Nephron progenitor cell (in vitro differentiated cells): ENCODE results near the gene FBRSL1.

ENCODE experiments used
- DNase-seq: peaks from one replicate; pipeline ENCODE4 v3.0.0; 2021
- H3K27ac Mint-ChIP-seq: 2 replicates; pipeline ENCODE4 v1.8.0; 2021; ENCODE audit warnings: mild to moderate bottlenecking, moderate library complexity, mixed read lengths
- H3K27me3 Mint-ChIP-seq: 2 replicates; pipeline ENCODE4 v1.8.0; 2021; ENCODE audit warnings: mild to moderate bottlenecking, low read depth, mixed read lengths; ENCODE audit not compliant: poor library complexity
- H3K36me3 Mint-ChIP-seq: 2 replicates; pipeline ENCODE4 v1.8.0; 2021; ENCODE audit warnings: low read depth, mixed read lengths
- H3K4me1 Mint-ChIP-seq: 2 replicates; pipeline ENCODE4 v1.8.0; 2021; ENCODE audit warnings: mixed read lengths
- H3K4me3 Mint-ChIP-seq: 2 replicates; pipeline ENCODE4 v1.8.0; 2021; ENCODE audit warnings: mild to moderate bottlenecking, moderate library complexity, mixed read lengths
- H3K9me3 Mint-ChIP-seq: 2 replicates; pipeline ENCODE4 v1.8.0; 2021; ENCODE audit warnings: mild to moderate bottlenecking, moderate library complexity, mixed read lengths
- CTCF ChIP-seq: fragments of 200-600 bp; sonication (generic); IDR thresholded peaks from 2 replicates; pipeline ENCODE4 v1.5.0; 2021; ENCODE audit warnings: antibody characterized with exemption

FBRSL1 gene

DNA sequence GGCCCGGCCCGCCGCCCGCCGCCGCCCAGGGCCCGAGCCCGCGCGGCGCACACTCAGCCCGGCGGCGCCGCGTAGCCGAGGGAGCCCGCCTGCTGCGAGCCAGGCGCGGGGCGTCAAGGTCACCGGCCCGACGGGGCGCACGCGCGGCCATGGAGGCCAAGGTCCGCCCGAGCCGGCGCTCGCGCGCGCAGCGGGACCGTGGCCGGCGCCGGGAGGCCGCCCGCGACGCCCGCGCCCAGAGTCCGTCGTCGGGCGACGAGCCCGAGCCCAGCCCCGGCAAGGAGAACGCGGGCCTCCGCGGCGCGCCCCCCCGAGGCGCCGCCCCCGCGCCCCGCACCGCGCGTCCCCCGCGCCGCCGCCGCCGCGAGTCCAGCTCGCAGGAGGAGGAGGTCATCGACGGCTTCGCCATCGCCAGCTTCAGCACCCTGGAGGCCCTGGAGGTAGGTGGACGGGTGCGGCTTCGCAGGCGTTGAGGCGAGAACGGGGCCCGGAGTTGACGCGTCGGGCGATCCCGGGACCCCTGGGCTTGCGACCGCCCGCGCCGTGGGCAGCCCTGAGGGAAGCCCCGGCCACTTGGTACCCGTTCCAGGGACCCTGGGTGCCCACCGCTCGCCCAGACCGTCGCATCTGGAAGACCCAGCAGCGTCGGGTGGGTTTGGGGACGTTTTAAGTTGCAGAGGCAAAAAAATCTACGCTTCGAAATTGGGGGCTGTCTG lies 629 bp downstream of the FBRSL1 start:
- DNase-seq: peak; percentile 49
- H3K9me3 Mint-ChIP-seq: no peaks in the 10 kb centered on the region
- H3K27ac Mint-ChIP-seq: no peak overlapping the region
- H3K4me3 Mint-ChIP-seq: peak overlapping the region; percentile 82
- peaks cover 34% of the 10 kb centered on the region for H3K27me3 Mint-ChIP-seq
- H3K36me3 Mint-ChIP-seq: no peaks in the 10 kb centered on the region
- peaks cover 53% of the 10 kb centered on the region for H3K4me1 Mint-ChIP-seq
- TF ChIP-seq CTCF: no peak

DNA sequence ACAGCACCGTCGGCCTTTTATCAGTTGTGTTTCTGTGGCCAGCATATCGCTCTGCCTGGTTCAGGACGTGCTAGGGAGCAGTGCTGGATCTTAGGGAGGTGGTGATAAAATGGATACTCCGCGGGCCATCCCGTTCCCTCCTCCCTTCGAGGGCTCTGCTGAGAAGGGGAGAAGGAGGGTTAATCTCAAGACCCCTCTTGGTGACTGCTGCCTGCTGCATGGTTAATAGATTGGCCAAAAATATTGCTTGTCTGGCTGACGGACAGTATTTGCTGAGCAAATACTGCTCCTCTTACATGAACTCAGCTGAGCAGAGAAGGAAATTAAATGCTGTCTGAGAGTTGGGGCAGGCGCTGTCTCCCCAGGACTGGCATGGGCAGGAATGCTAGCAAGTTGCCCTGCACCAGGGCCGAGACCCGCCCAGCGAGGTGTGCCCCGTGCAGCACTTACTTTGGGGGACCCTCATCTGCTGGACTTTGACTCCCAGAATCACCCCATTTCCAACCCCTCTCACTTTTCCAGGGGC lies 1.2 kb downstream of the FBRSL1 start:
- no peak for TF ChIP-seq CTCF
- no peaks in the 10 kb centered on the region for H3K36me3 Mint-ChIP-seq
- no peaks in the 10 kb centered on the region for H3K9me3 Mint-ChIP-seq
- peaks cover 28% of the 10 kb centered on the region for H3K27me3 Mint-ChIP-seq
- H3K4me1 Mint-ChIP-seq: peaks cover 56% of the 10 kb centered on the region
- H3K27ac Mint-ChIP-seq: no peak overlapping the region
- no peak for DNase-seq
- H3K4me3 Mint-ChIP-seq: peak overlapping the region; percentile 82

DNA sequence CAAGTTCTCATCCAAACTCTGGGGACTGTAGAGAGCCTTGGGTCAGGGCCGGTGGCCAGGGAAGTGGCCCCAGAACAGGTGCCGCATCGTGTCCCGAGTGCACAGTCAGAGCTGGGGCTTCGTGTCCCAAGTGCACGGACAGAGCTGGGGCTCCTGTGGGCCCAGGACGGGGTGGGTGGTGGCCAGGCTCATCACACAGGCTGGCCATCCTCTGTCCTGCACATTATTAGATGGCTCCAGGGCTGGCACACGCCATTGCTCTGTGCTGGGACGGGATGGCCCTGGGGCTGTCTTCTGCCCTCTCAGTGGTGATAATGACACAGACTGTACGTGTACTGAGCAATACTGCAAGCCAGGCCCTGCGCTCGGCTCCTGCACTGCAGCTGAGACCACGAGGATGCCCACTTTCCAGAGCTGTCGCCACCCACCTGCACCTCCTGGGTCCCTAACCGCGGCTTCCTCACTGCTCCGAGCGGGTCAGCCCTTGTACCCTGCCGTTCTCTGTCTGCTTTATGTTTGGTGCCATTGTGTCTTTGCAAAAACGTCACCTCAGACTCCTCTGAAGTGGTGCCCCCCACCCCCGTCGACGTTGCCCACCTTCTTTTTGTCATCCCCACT lies 1.9 kb downstream of the FBRSL1 start:
- Mint-ChIP-seq H3K4me1 (peaks cover 63% of the 10 kb centered on the region), H3K4me3 (peak overlapping the region; percentile 82), H3K9me3 (no peaks in the 10 kb centered on the region), H3K27me3 (peaks cover 23% of the 10 kb centered on the region), H3K27ac (no peak overlapping the region), H3K36me3 (no peaks in the 10 kb centered on the region)
- DNase-seq: no peak
- no peak for TF ChIP-seq CTCF

- no peak for DNase-seq
- no peaks in the 10 kb centered on the region for H3K36me3 Mint-ChIP-seq
- peaks cover 16% of the 10 kb centered on the region for H3K27me3 Mint-ChIP-seq
- no peak for TF ChIP-seq CTCF
- peak overlapping the region; percentile 82 for H3K4me3 Mint-ChIP-seq
- peaks cover 66% of the 10 kb centered on the region for H3K4me1 Mint-ChIP-seq
- no peaks in the 10 kb centered on the region for H3K9me3 Mint-ChIP-seq
- H3K27ac Mint-ChIP-seq: no peak overlapping the region
These were observed 2.6 kb downstream of the FBRSL1 start for GRCh38 chr12:132492522-132492921.

- peaks cover 12% of the 10 kb centered on the region for H3K27me3 Mint-ChIP-seq
- H3K36me3 Mint-ChIP-seq: no peaks in the 10 kb centered on the region
- H3K4me3 Mint-ChIP-seq: peak overlapping the region; percentile 82
- H3K27ac Mint-ChIP-seq: no peak overlapping the region
- DNase-seq: no peak
- TF ChIP-seq CTCF: no peak
- peaks cover 63% of the 10 kb centered on the region for H3K4me1 Mint-ChIP-seq
- H3K9me3 Mint-ChIP-seq: no peaks in the 10 kb centered on the region
These were observed 3.0 kb downstream of the FBRSL1 start for GRCh38 chr12:132492951-132493350.
